H1 (cell line): Measurements from ENCODE around the gene FAM193A. TPM values are rescaled to one million over a fixed set of nuclear protein-coding genes. Genes with fewer than 3 reads are reported as not detected.

Source experiments
- CTCF ChIA-PET: fragments of 300-600 bp; sonication (Branson Sonifier 250); formaldehyde crosslinking; loops from one replicate; lab custom pipeline; 2021; ENCODE audit not compliant: partially characterized antibody; lab: Charles Lee
- POLR2A ChIA-PET: fragments of 300-600 bp; sonication (Branson Sonifier 250); formaldehyde crosslinking; loops from one replicate; lab custom pipeline; 2021; ENCODE audit warnings: inconsistent platforms; ENCODE audit not compliant: partially characterized antibody; lab: Charles Lee
- DNase-seq, 2 experiments: peaks; one replicate each; pipeline versions ENCODE4 v3.0.0 to v3.0.0-alpha.2; 2010 to 2022; ENCODE audit warnings: low spot score in 2 of 2, low read depth in 1 of 2, mixed read lengths in 1 of 2
- FAIRE-seq: peaks from 2 replicates; lab custom pipeline; 2011; peaks lifted over from hg19 to GRCh38; lab: Jason Lieb, UNC
- H2AFZ ChIP-seq: 2 replicates; pipeline ENCODE4 v1.8.1; 2012; ENCODE audit warnings: low read length, inconsistent platforms
- H2AK5ac ChIP-seq: 2 replicates; pipeline ENCODE4 v1.6.1; 2013; ENCODE audit warnings: low read depth, low read length
- H2BK120ac ChIP-seq: replicated peaks from 2 replicates; pipeline ENCODE3; 2013; ENCODE audit warnings: low read depth, low read length, inconsistent platforms
- H2BK12ac ChIP-seq: 2 replicates; pipeline ENCODE4 v1.6.1; 2013; ENCODE audit warnings: low read depth, low read length
- H2BK15ac ChIP-seq: 2 replicates; pipeline ENCODE4 v1.6.1; 2013; ENCODE audit warnings: low read length
- H2BK20ac ChIP-seq: 2 replicates; pipeline ENCODE4 v1.6.1; 2013; ENCODE audit warnings: low read length
- H2BK5ac ChIP-seq: 2 replicates; pipeline ENCODE4 v1.6.1; 2013; ENCODE audit warnings: low read depth, low read length
- H3K14ac ChIP-seq: 2 replicates; pipeline ENCODE4 v1.6.1; 2013; ENCODE audit warnings: inconsistent platforms; ENCODE audit not compliant: insufficient read length
- H3K18ac ChIP-seq: 2 replicates; pipeline ENCODE4 v1.6.1; 2013; ENCODE audit warnings: low read length; ENCODE audit errors: extremely low read depth
- H3K23ac ChIP-seq: 2 replicates; pipeline ENCODE4 v1.6.1; 2013; ENCODE audit warnings: inconsistent platforms; ENCODE audit not compliant: insufficient read length
- H3K23me2 ChIP-seq: 2 replicates; pipeline ENCODE4 v1.6.1; 2013; ENCODE audit warnings: low read depth, low read length
- H3K27ac ChIP-seq: 2 replicates; pipeline ENCODE4 v1.6.1; 2011; ENCODE audit warnings: low read depth, low read length, inconsistent platforms
- H3K27me3 ChIP-seq, 4 experiments: replicated peaks in 1 of 4; 1 replicate in 1 of 4; 2 replicates in 3 of 4; pipeline versions ENCODE4 v1.6.1 to v1.8.1; 2011 to 2013; ENCODE audit warnings: low read length in 3 of 4, mild to moderate bottlenecking in 3 of 4, inconsistent platforms in 2 of 4, mixed read lengths in 2 of 4, moderate library complexity in 1 of 4; ENCODE audit not compliant: control insufficient read depth in 3 of 4, insufficient read depth in 3 of 4; ENCODE audit errors: extremely low read depth in 1 of 4
- H3K36me3 ChIP-seq, 4 experiments: 2 replicates each; pipeline versions ENCODE4 v1.6.1 to v1.8.1; 2011 to 2013; ENCODE audit warnings: mild to moderate bottlenecking in 4 of 4, low read length in 3 of 4, moderate library complexity in 2 of 4, control low read depth in 1 of 4, inconsistent platforms in 1 of 4; ENCODE audit not compliant: insufficient read depth in 4 of 4, control insufficient read depth in 2 of 4
- H3K4ac ChIP-seq: replicated peaks from 2 replicates; pipeline ENCODE3; 2013; ENCODE audit warnings: low read length, low read depth, mixed read lengths, inconsistent platforms; ENCODE audit not compliant: insufficient read length
- H3K4me1 ChIP-seq, 4 experiments: replicated peaks in 1 of 4; 1 replicate in 1 of 4; 2 replicates in 3 of 4; pipeline versions ENCODE4 v1.6.1 to v1.8.1; 2011 to 2013; ENCODE audit warnings: low read length in 3 of 4, inconsistent platforms in 2 of 4, mixed read lengths in 1 of 4; ENCODE audit not compliant: insufficient read depth in 4 of 4, control insufficient read depth in 3 of 4
- H3K4me2 ChIP-seq, 2 experiments: 2 replicates each; pipeline versions ENCODE4 v1.6.1 to v1.8.1; 2011 to 2013; ENCODE audit warnings: low read depth in 2 of 2, low read length in 2 of 2, control low read depth in 1 of 2, inconsistent platforms in 1 of 2, mild to moderate bottlenecking in 1 of 2; ENCODE audit not compliant: insufficient read depth in 1 of 2
- H3K4me3 ChIP-seq, 4 experiments: fragments of 200-600, 300-600 bp in 1 of 4; sonication (generic), shearing (Covaris generic), sonication (Bioruptor Twin) in 1 of 4; 2 replicates each; pipeline versions ENCODE4 v1.5.1 to v1.8.1; 2011 to 2016; ENCODE audit warnings: low read length in 4 of 4, low read depth in 3 of 4, control low read depth in 2 of 4, inconsistent platforms in 2 of 4, mild to moderate bottlenecking in 2 of 4, mixed read lengths in 1 of 4, moderate library complexity in 1 of 4; ENCODE audit not compliant: insufficient read depth in 2 of 4; ENCODE audit errors: extremely low read depth in 1 of 4
- H3K56ac ChIP-seq: replicated peaks from 2 replicates; pipeline ENCODE3; 2013; ENCODE audit warnings: low read depth, mild to moderate bottlenecking, mixed read lengths, low read length, inconsistent platforms; ENCODE audit not compliant: insufficient read length
- H3K79me1 ChIP-seq: 2 replicates; pipeline ENCODE4 v1.6.1; 2013; ENCODE audit warnings: low read depth, low read length, control low read depth
- H3K79me2 ChIP-seq, 2 experiments: 2 replicates each; pipeline versions ENCODE4 v1.6.1 to v1.8.1; 2012 to 2013; ENCODE audit warnings: low read length in 2 of 2, mild to moderate bottlenecking in 2 of 2, inconsistent platforms in 1 of 2; ENCODE audit not compliant: insufficient read depth in 2 of 2, control insufficient read depth in 1 of 2
- H3K9ac ChIP-seq, 4 experiments: replicated peaks in 1 of 4; 1 replicate in 1 of 4; 2 replicates in 3 of 4; pipeline versions ENCODE4 v1.6.1 to v1.8.1; 2011 to 2013; ENCODE audit warnings: low read depth in 3 of 4, low read length in 3 of 4, control low read depth in 2 of 4, mild to moderate bottlenecking in 2 of 4, moderate library complexity in 2 of 4, inconsistent platforms in 1 of 4; ENCODE audit errors: extremely low read depth in 1 of 4
- H3K9me3 ChIP-seq, 2 experiments: 2 replicates each; pipeline versions ENCODE4 v1.6.1 to v1.8.1; 2012 to 2013; ENCODE audit warnings: mild to moderate bottlenecking in 2 of 2, moderate library complexity in 2 of 2, control low read depth in 1 of 2, inconsistent platforms in 1 of 2, low read depth in 1 of 2, low read length in 1 of 2, mixed read lengths in 1 of 2; ENCODE audit not compliant: insufficient read depth in 2 of 2
- H4K20me1 ChIP-seq, 2 experiments: replicated peaks in 1 of 2; 2 replicates each; pipeline versions ENCODE3 to v1.8.1; 2011 to 2013; ENCODE audit warnings: inconsistent platforms in 2 of 2, low read length in 2 of 2, mild to moderate bottlenecking in 1 of 2; ENCODE audit not compliant: insufficient read depth in 2 of 2, control insufficient read depth in 1 of 2
- H4K5ac ChIP-seq: 2 replicates; pipeline ENCODE4 v1.6.1; 2013; ENCODE audit warnings: low read length, low read depth, mixed read lengths, inconsistent platforms; ENCODE audit not compliant: insufficient read length
- H4K8ac ChIP-seq: 2 replicates; pipeline ENCODE4 v1.8.0; 2013; ENCODE audit warnings: mild to moderate bottlenecking, moderate library complexity, low read length, inconsistent platforms; ENCODE audit not compliant: insufficient read depth; ENCODE audit errors: extremely low read depth
- H4K91ac ChIP-seq: replicated peaks from 2 replicates; pipeline ENCODE3; 2013; ENCODE audit warnings: low read length, mixed read lengths, inconsistent platforms; ENCODE audit not compliant: insufficient read length
- CHD1 ChIP-seq: IDR thresholded peaks from 2 replicates; pipeline ENCODE4 v1.6.1; 2012; ENCODE audit warnings: low read depth, low read length, improper control_type of control experiment
- CTBP2 ChIP-seq: IDR thresholded peaks from 2 replicates; pipeline ENCODE4 v1.7.0; 2011; ENCODE audit warnings: borderline replicate concordance, mild to moderate bottlenecking, moderate library complexity, mixed read lengths, low read length; ENCODE audit not compliant: insufficient read depth, insufficient read length
- KDM4A ChIP-seq: IDR thresholded peaks from one replicate; pipeline ENCODE4 v1.7.1; 2012; ENCODE audit warnings: low read depth, mild to moderate bottlenecking, moderate library complexity, low read length, inconsistent platforms; ENCODE audit not compliant: severe bottlenecking
- MAFK ChIP-seq: IDR thresholded peaks from 2 replicates; pipeline ENCODE4 v1.6.1; 2012; ENCODE audit warnings: low read depth, mild to moderate bottlenecking, improper control_type of control experiment, low read length
- POU5F1 ChIP-seq: IDR thresholded peaks from 2 replicates; pipeline ENCODE4 v1.6.1; 2011; ENCODE audit warnings: low read depth, mild to moderate bottlenecking, low read length, moderate library complexity
- RFX5 ChIP-seq: IDR thresholded peaks from 2 replicates; pipeline ENCODE4 v1.6.1; 2011; ENCODE audit warnings: low read depth, low read length, improper control_type of control experiment, borderline replicate concordance
- TAF1 ChIP-seq: IDR thresholded peaks from 2 replicates; pipeline ENCODE4 v1.6.1; 2011; ENCODE audit warnings: mild to moderate bottlenecking, low read depth, low read length
- WGBS, 2 experiments: shearing (Covaris generic) in 1 of 2; methylation state at CpG; one replicate each; pipeline versions ENCODE4 v1.1.6 to v1.1.7; 2013 to 2015; ENCODE audit warnings: low lambda C conversion rate in 2 of 2, mixed read lengths in 2 of 2, inconsistent platforms in 1 of 2, low coverage in 1 of 2, missing lambda C conversion rate in 1 of 2; ENCODE audit not compliant: insufficient replicate concordance in 2 of 2, insufficient coverage in 1 of 2, insufficient read length in 1 of 2; ENCODE audit errors: extremely low coverage in 1 of 2, missing lambda C conversion rate in 1 of 2; 5-methylcytosine and 5-hydroxymethylcytosine counted together
- polyA plus RNA-seq, 7 experiments: library from polyadenylated mRNA; depleted of rRNA in 3 of 7; stranded (reverse) in 5 of 7; unstranded in 2 of 7; fragments of >200 nt in 5 of 7; fragments of 200-250 nt in 2 of 7; gene quantifications; 1 replicate in 5 of 7; 2 replicates in 1 of 7; 4 replicates in 1 of 7; pipeline versions ENCODE4 v1.2.1 to v1.2.3, GENCODE V29; 2011 to 2013; ENCODE audit warnings: missing spikeins in 2 of 7, mixed read lengths in 2 of 7
- total RNA-seq: library from RNA; stranded (reverse); fragmentation: NEBNext Ultra II Directional; extraction: Animal tissue kit (Norgen Biotek cat#: 25700); gene quantifications from 2 replicates; pipeline ENCODE4 v1.2.1, GENCODE V29; 2021
- TF ChIP-seq, protein P1 (sequence below), 3 experiments: IDR thresholded peaks; 1 replicate in 2 of 3; 2 replicates in 1 of 3; pipeline versions ENCODE4 v1.5.1 to v1.6.1; 2011; ENCODE audit warnings: low read length in 3 of 3, mild to moderate bottlenecking in 3 of 3, inconsistent platforms in 2 of 3, low read depth in 1 of 3, moderate library complexity in 1 of 3; ENCODE audit not compliant: insufficient read depth in 1 of 3; ENCODE audit errors: control extremely low read depth in 1 of 3
- TF ChIP-seq, protein P2 (sequence below): IDR thresholded peaks from 2 replicates; pipeline ENCODE4 v1.6.1; 2012; ENCODE audit warnings: inconsistent platforms

FAM193A gene
- total and polyA plus RNA-seq, 2 of the 8 experiments (the other 6 are each of a cell fraction or from before 2014, with no cell fraction given), result 8.7 to 26.2 TPM

DNA sequence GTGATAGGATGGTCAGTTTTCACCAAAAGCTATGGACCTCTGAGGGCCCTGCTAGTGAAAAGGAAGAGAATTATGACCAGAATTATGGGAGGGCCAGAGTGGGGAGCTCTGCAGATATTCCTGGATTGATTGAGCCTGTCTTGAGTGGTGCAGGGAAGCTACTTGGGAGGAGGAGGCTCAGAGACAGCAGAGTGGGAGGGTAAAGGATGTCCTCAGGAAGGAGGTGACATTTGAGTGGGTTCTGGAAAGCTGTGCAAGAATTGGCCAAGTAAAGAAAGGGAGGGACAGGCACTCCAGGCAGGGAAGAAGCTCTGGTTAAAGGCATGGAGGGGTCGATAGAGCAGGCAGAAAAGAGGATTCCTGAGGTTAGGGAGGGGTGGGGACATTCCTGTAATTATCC, 43.5 kb upstream of the FAM193A start:
- Histone ChIP-seq H3K27me3 (no peaks in the 10 kb centered on the region), H3K18ac (no peak overlapping the region), H3K4me2 (no peak overlapping the region), H4K5ac (no peak overlapping the region), H2AFZ (no peak overlapping the region), H3K4me1 (peaks cover 0 to 4% (median 1%) of the 10 kb centered on the region in 4 experiments; a peak in 3 of 7 replicates), H3K36me3 (peaks cover 17 to 57% (median 51%) of the 10 kb centered on the region in 4 experiments), H3K9ac (no peak overlapping the region), H2AK5ac (no peak overlapping the region), H2BK120ac (no peak overlapping the region), H4K8ac (no peak overlapping the region), H4K91ac (no peak overlapping the region), H3K4me3 (no peak overlapping the region), H4K20me1 (peaks cover 16 to 32% of the 10 kb centered on the region in 2 experiments), H3K23me2 (no peaks in the 10 kb centered on the region), H2BK5ac (no peak overlapping the region), H2BK15ac (no peak overlapping the region), H3K27ac (no peak overlapping the region), H3K79me1 (peaks cover 15% of the 10 kb centered on the region), H2BK12ac (no peak overlapping the region), H3K14ac (no peak overlapping the region), H3K79me2 (peaks cover 13 to 63% of the 10 kb centered on the region in 2 experiments; a peak in 3 of 4 replicates), H3K9me3 (no peaks in the 10 kb centered on the region), H2BK20ac (no peak overlapping the region), H3K4ac (no peak overlapping the region), H3K23ac (no peak overlapping the region), H3K56ac (no peak overlapping the region)
- DNase-seq (no peak), FAIRE-seq (no peak)
- WGBS, 2 experiments, result 86% methylated on average over 1 of the region's 1 CpG; no CpG with 5 or more reads in 1 of the 2 experiments
- TF ChIP-seq, protein P1, sequence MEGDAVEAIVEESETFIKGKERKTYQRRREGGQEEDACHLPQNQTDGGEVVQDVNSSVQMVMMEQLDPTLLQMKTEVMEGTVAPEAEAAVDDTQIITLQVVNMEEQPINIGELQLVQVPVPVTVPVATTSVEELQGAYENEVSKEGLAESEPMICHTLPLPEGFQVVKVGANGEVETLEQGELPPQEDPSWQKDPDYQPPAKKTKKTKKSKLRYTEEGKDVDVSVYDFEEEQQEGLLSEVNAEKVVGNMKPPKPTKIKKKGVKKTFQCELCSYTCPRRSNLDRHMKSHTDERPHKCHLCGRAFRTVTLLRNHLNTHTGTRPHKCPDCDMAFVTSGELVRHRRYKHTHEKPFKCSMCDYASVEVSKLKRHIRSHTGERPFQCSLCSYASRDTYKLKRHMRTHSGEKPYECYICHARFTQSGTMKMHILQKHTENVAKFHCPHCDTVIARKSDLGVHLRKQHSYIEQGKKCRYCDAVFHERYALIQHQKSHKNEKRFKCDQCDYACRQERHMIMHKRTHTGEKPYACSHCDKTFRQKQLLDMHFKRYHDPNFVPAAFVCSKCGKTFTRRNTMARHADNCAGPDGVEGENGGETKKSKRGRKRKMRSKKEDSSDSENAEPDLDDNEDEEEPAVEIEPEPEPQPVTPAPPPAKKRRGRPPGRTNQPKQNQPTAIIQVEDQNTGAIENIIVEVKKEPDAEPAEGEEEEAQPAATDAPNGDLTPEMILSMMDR (IDR thresholded peaks at IDR 0.05; ENCODE audit: control extremely low read depth in 1 of 3, insufficient read depth in 1 of 3, low read depth in 1 of 3, low read length in 3 of 3), result no peak
- TF ChIP-seq KDM4A, result no peak
- TF ChIP-seq MAFK, result no peak
- no peak for TF ChIP-seq RFX5
- no peak for TF ChIP-seq CTBP2
- no peak for TF ChIP-seq POU5F1
- TF ChIP-seq, protein P2, sequence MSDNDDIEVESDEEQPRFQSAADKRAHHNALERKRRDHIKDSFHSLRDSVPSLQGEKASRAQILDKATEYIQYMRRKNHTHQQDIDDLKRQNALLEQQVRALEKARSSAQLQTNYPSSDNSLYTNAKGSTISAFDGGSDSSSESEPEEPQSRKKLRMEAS, result no peak
- no peak for TF ChIP-seq CHD1
- no peak for TF ChIP-seq TAF1
- CTCF ChIA-PET, result interaction anchor here (0.7 to 1.4 kb wide), 4 partner anchors 10 to 273 kb away, joined by 3 to 5 read pairs (median 4); partner anchors contain the start of gene RNF4
- POLR2A ChIA-PET, result interaction anchor here (1.2 to 1.4 kb wide), 2 partner anchors 21 to 23 kb away, joined by 4 to 5 read pairs; no protein-coding TSS in a partner anchor
